K562 (cell line): Measurements from ENCODE around the gene NRROS. TPM values are rescaled to one million over a fixed set of nuclear protein-coding genes. Genes with fewer than 3 reads are reported as not detected.

Experiments used
- ATAC-seq: fragments of 200-7000 bp; cut with Tn5 transposase; 3 replicates; pipeline ENCODE4 v1.9.1; 2020; ENCODE audit warnings: moderate library complexity
- BruUV-seq: library from RNA; stranded (reverse); fragments of 400-500 nt; replicated peaks from 2 replicates; lab custom pipeline; 2021; lab: Mats Ljungman, UMichigan
- CTCF ChIA-PET: fragments of 300-600 bp; formaldehyde crosslinking; extraction: SDS; loops from one replicate; lab custom pipeline; 2021; ENCODE audit warnings: low intra/inter-chr PET ratio; lab: Yijun Ruan, JAX
- POLR2A ChIA-PET: fragments of 300-600, 350-650 bp; sonication (Branson Sonifier 250); formaldehyde crosslinking; extraction: SDS; loops from one replicate; lab custom pipeline; 2021; ENCODE audit warnings: antibody characterized with exemption, inconsistent platforms; lab: Yijun Ruan, JAX
- DNase-seq, 4 experiments: peaks; one replicate each; pipeline versions ENCODE4 v3.0.0 to v3.0.0-alpha.2; 2011 to 2018; ENCODE audit warnings: low spot score in 3 of 4, mixed read lengths in 3 of 4; ENCODE audit errors: extremely low read depth in 1 of 4
- FAIRE-seq: peaks from 2 replicates; lab custom pipeline; 2011; peaks lifted over from hg19 to GRCh38; lab: Jason Lieb, UNC
- H2AFZ ChIP-seq: 2 replicates; pipeline ENCODE4 v1.6.0; 2011; ENCODE audit warnings: low read depth, low read length, control low read depth, inconsistent platforms
- H3K27ac ChIP-seq: fragments of 200-600 bp; 3 replicates; pipeline ENCODE4 v1.8.0; 2011; ENCODE audit warnings: low read depth, mild to moderate bottlenecking, control low read depth, inconsistent platforms, low read length, moderate library complexity, mixed read lengths; ENCODE audit errors: extremely low read depth
- H3K27me3 ChIP-seq, 2 experiments: fragments of 300-600 bp in 1 of 2; 2 replicates in 1 of 2; 3 replicates in 1 of 2; pipeline versions ENCODE4 v1.6.0 to v1.8.0; 2011; ENCODE audit warnings: inconsistent platforms in 2 of 2, low read length in 2 of 2, mild to moderate bottlenecking in 1 of 2, mixed read lengths in 1 of 2, moderate library complexity in 1 of 2; ENCODE audit not compliant: control insufficient read depth in 2 of 2, insufficient read depth in 2 of 2
- H3K36me3 ChIP-seq: fragments of 300-600 bp; 3 replicates; pipeline ENCODE4 v1.8.0; 2011; ENCODE audit warnings: mild to moderate bottlenecking, low read length, inconsistent platforms; ENCODE audit not compliant: control insufficient read depth, insufficient read depth
- H3K4me1 ChIP-seq, 2 experiments: fragments of 200-600 bp in 1 of 2; replicated peaks in 1 of 2; 2 replicates in 1 of 2; 3 replicates in 1 of 2; pipeline versions ENCODE4 v1.5.1 to v1.8.0; 2011; ENCODE audit warnings: inconsistent platforms in 2 of 2, low read length in 2 of 2, mild to moderate bottlenecking in 1 of 2, mixed read lengths in 1 of 2, moderate library complexity in 1 of 2; ENCODE audit not compliant: control insufficient read depth in 2 of 2, insufficient read depth in 2 of 2
- H3K4me2 ChIP-seq: 2 replicates; pipeline ENCODE4 v1.6.1; 2011; ENCODE audit warnings: low read length, control low read depth, inconsistent platforms, mixed read lengths; ENCODE audit not compliant: insufficient read depth
- H3K4me3 ChIP-seq: fragments of 200-600 bp; sonication (generic), shearing (Covaris generic); 2 replicates; pipeline ENCODE4 v1.5.1; 2016; ENCODE audit warnings: control low read depth, inconsistent platforms
- H3K79me2 ChIP-seq: fragments of 200-600 bp; 3 replicates; pipeline ENCODE4 v1.8.0; 2011; ENCODE audit warnings: low read length, inconsistent platforms; ENCODE audit not compliant: control insufficient read depth, insufficient read depth
- H3K9ac ChIP-seq, 2 experiments: 2 replicates each; pipeline versions ENCODE4 v1.6.0 to v1.6.1; 2011; ENCODE audit warnings: low read depth in 2 of 2, low read length in 2 of 2, control low read depth in 1 of 2, inconsistent platforms in 1 of 2, mild to moderate bottlenecking in 1 of 2, mixed read lengths in 1 of 2; ENCODE audit not compliant: insufficient read depth in 1 of 2
- H3K9me1 ChIP-seq: one replicate; pipeline ENCODE4 v1.6.0; 2011; ENCODE audit warnings: inconsistent platforms, mild to moderate bottlenecking, low read length, moderate library complexity; ENCODE audit not compliant: control insufficient read depth, insufficient read depth
- H3K9me3 ChIP-seq: replicated peaks from 2 replicates; pipeline ENCODE4 v1.5.1; 2011; ENCODE audit warnings: low read depth, low read length, inconsistent platforms; ENCODE audit not compliant: control insufficient read depth, insufficient read depth
- H4K20me1 ChIP-seq: replicated peaks from 2 replicates; pipeline ENCODE4 v1.6.1; 2011; ENCODE audit warnings: low read length, inconsistent platforms, mixed read lengths; ENCODE audit not compliant: control insufficient read depth, insufficient read depth
- BCLAF1 ChIP-seq, 2 experiments: fragments of 450-650 bp in 1 of 2; IDR thresholded peaks; 2 replicates each; pipeline ENCODE4 v1.6.1; 2011 to 2017; ENCODE audit warnings: low read depth in 2 of 2, antibody characterized with exemption in 1 of 2, borderline replicate concordance in 1 of 2, low read length in 1 of 2, mild to moderate bottlenecking in 1 of 2, mixed read lengths in 1 of 2; ENCODE audit not compliant: control insufficient read depth in 1 of 2
- CREM ChIP-seq: IDR thresholded peaks from 2 replicates; pipeline ENCODE4 v1.6.1; 2014; ENCODE audit warnings: antibody characterized with exemption, low read depth
- ETS1 ChIP-seq: conservative IDR thresholded peaks from 2 replicates; pipeline ENCODE4 v1.6.1; 2011; ENCODE audit warnings: low read depth, mild to moderate bottlenecking, low read length; ENCODE audit not compliant: control insufficient read depth
- FOSL1 ChIP-seq: fragments of 200-800 bp; sonication (Bioruptor generic); conservative IDR thresholded peaks from 2 replicates; pipeline ENCODE4 v1.6.1; 2016; ENCODE audit warnings: missing genetic modification characterization, missing compliant biosample characterization
- HDAC3 ChIP-seq: fragments of 450-650 bp; IDR thresholded peaks from 2 replicates; pipeline ENCODE4 v1.6.1; 2018; ENCODE audit warnings: borderline replicate concordance, mild to moderate bottlenecking, moderate library complexity; ENCODE audit not compliant: partially characterized antibody
- ID3 ChIP-seq, 2 experiments: fragments of 250-450 bp in 1 of 2; fragments of 450-650 bp in 1 of 2; sonication (Bioruptor Pico) in 1 of 2; IDR thresholded peaks; 2 replicates each; pipeline versions ENCODE4 v1.6.1 to v1.8.0; 2016 to 2021; ENCODE audit warnings: mild to moderate bottlenecking in 2 of 2, moderate library complexity in 2 of 2, missing compliant biosample characterization in 1 of 2, missing genetic modification characterization in 1 of 2
- MAFF ChIP-seq: IDR thresholded peaks from 2 replicates; pipeline ENCODE4 v1.6.1; 2012; ENCODE audit warnings: low read length, improper control_type of control experiment
- MAFG ChIP-seq: fragments of 450-650 bp; conservative IDR thresholded peaks from 2 replicates; pipeline ENCODE4 v1.6.1; 2016; ENCODE audit warnings: missing genetic modification characterization, missing compliant biosample characterization
- NFE2 ChIP-seq: IDR thresholded peaks from 2 replicates; pipeline ENCODE4 v1.6.1; 2014; ENCODE audit warnings: antibody characterized with exemption, low read depth
- PKNOX1 ChIP-seq: fragments of 450-650 bp; IDR thresholded peaks from 2 replicates; pipeline ENCODE4 v1.6.1; 2016
- PML ChIP-seq: IDR thresholded peaks from 2 replicates; pipeline ENCODE4 v1.6.1; 2012; ENCODE audit warnings: low read length, inconsistent platforms
- YY1 ChIP-seq, 3 experiments: IDR thresholded peaks; 2 replicates each; pipeline ENCODE4 v1.6.1; 2011; ENCODE audit warnings: low read length in 2 of 3, mild to moderate bottlenecking in 2 of 3, moderate library complexity in 2 of 3, borderline replicate concordance in 1 of 3, control low read depth in 1 of 3, low read depth in 1 of 3; ENCODE audit not compliant: insufficient read depth in 3 of 3, insufficient replicate concordance in 2 of 3, control insufficient read depth in 1 of 3, insufficient read length in 1 of 3; ENCODE audit errors: extremely low read depth in 1 of 3
- ZNF175 ChIP-seq: fragments of 200-800 bp; sonication (Bioruptor generic); IDR thresholded peaks from 2 replicates; pipeline ENCODE4 v1.6.1; 2016; ENCODE audit warnings: low read depth, mild to moderate bottlenecking, missing genetic modification characterization, missing compliant biosample characterization
- ZNF589 ChIP-seq: fragments of 200-800 bp; sonication (Bioruptor generic); IDR thresholded peaks from 2 replicates; pipeline ENCODE4 v1.6.1; 2016; ENCODE audit warnings: low read depth, missing genetic modification characterization, missing compliant biosample characterization
- WGBS: fragments of 100-300 bp; shearing (Covaris generic); methylation state at CpG from one replicate; pipeline ENCODE4 v1.1.6; 2016; ENCODE audit warnings: low coverage, mixed read lengths; ENCODE audit not compliant: insufficient coverage; ENCODE audit errors: missing lambda C conversion rate; 5-methylcytosine and 5-hydroxymethylcytosine counted together
- in situ Hi-C: fragments of 300-500 bp; cut with MboI; formaldehyde crosslinking; loops from 4 replicates; pipeline ENCODE4 v1.15.0; 2018; ENCODE audit warnings: inconsistent platforms, mixed read lengths
- intact Hi-C: fragments of 100-400 bp; cut with micrococcal nuclease; formaldehyde crosslinking; loops from 2 replicates; pipeline ENCODE4 v1.14.2; 2022
- polyA plus RNA-seq, 8 experiments: library from polyadenylated mRNA; depleted of rRNA in 4 of 8; stranded (reverse) in 5 of 8; unstranded in 3 of 8; fragments of >200 nt; fragmentation: Nextera tagmentation in 2 of 8; fragmentation: Illumina TruSeq in 1 of 8; extraction: Ambion mirVana in 2 of 8; extraction: Trizol in 1 of 8; gene quantifications; 2 replicates each; pipeline versions ENCODE4 v1.2.1 to v1.2.3, GENCODE V29; 2011 to 2014; ENCODE audit warnings: inconsistent platforms in 1 of 8, missing spikeins in 1 of 8
- total RNA-seq, 7 experiments: library from RNA; depleted of rRNA in 6 of 7; stranded (reverse); fragments of >200 nt in 6 of 7; fragmentation: Illumina TruSeq in 2 of 7; extraction: Trizol in 2 of 7; gene quantifications; 2 replicates each; pipeline versions ENCODE4 v1.2.1 to v1.2.3, GENCODE V29; 2011 to 2021; ENCODE audit warnings: low replicate concordance in 1 of 7

The NRROS gene
- total and polyA plus RNA-seq, 9 of the 15 experiments (the other 6 are each of a cell fraction or from before 2014, with no cell fraction given) = 0.34 to 13.8 (median 3.8) TPM

- no TSS peak for BruUV-seq
- intact Hi-C loops (loop anchor here (1.0 to 2.0 kb wide), 3 partner anchors 22 to 63 kb away; partner anchors contain the start of genes FBXO45 and WDR53), in situ Hi-C loops (no loop called here)
- Histone ChIP-seq H3K9me1 (no peaks in the 10 kb centered on the region), H3K9ac (peak overlapping the region; percentile 95 to 98), H3K9me3 (no peaks in the 10 kb centered on the region), H4K20me1 (no peaks in the 10 kb centered on the region), H3K4me2 (peak overlapping the region; percentile 98), H3K27ac (peak overlapping the region; percentile 98), H3K4me1 (peaks cover 23 to 39% of the 10 kb centered on the region in 2 experiments), H2AFZ (peak overlapping the region; percentile 77), H3K79me2 (peaks cover 15% of the 10 kb centered on the region; the same call in 2 of the 3 replicates), H3K27me3 (no peaks in the 10 kb centered on the region), H3K36me3 (no peaks in the 10 kb centered on the region), H3K4me3 (peak overlapping the region; percentile 56)
- WGBS = 0% methylated on average over 5 of the region's 5 CpGs
- peak; percentile 32 to 58 (median 43) for DNase-seq
- peak; percentile 52 for FAIRE-seq
- ATAC-seq = peak; percentile 8; the same call in 2 of the 3 replicates
- POLR2A ChIA-PET = interaction anchor here (0.7 to 1.7 kb wide), 12 partner anchors 9 to 982 kb away, joined by 3 to 6 read pairs (median 3); partner anchors contain the start of genes FBXO45 and WDR53
- CTCF ChIA-PET = no interaction called here
- TF ChIP-seq FOSL1 (tag) = 0 out of 2 replicates have a peak, but pooled peaks have one; percentile 18
- no peak for TF ChIP-seq ETS1
- TF ChIP-seq BCLAF1 (IDR thresholded peaks at IDR 0.05; ENCODE audit: borderline replicate concordance in 1 of 2, control insufficient read depth in 1 of 2, low read depth in 2 of 2, low read length in 1 of 2) = no peak
- TF ChIP-seq ZNF589 (CRISPR knock-in tag) = peak; percentile 72; the same call in 1 of the 2 replicates
- TF ChIP-seq ID3 (CRISPR knock-in tag; IDR thresholded peaks at IDR 0.05) = no peak
- 0 out of 2 replicates have a peak, but pooled peaks have one; percentile 13 for TF ChIP-seq ID3 (tag; IDR thresholded peaks at IDR 0.05)
- 0 out of 2 replicates have a peak, but pooled peaks have one; percentile 5 for TF ChIP-seq CREM
- TF ChIP-seq ZNF175 (CRISPR knock-in tag) = peak; percentile 18; the same call in 1 of the 2 replicates
- TF ChIP-seq MAFG (tag) = peak; percentile 43; the same call in 1 of the 2 replicates
- no peak for TF ChIP-seq HDAC3
- peak; percentile 17; the same call in 1 of the 2 replicates for TF ChIP-seq PML
- TF ChIP-seq YY1 (IDR thresholded peaks at IDR 0.05; ENCODE audit: borderline replicate concordance in 1 of 3, control insufficient read depth in 1 of 3, extremely low read depth in 1 of 3, insufficient read depth in 3 of 3, insufficient read length in 1 of 3, insufficient replicate concordance in 2 of 3, low read depth in 1 of 3, low read length in 2 of 3) = peak in 1 of 3 experiments; percentile 3
- peak; percentile 25; the same call in 1 of the 2 replicates for TF ChIP-seq MAFF
- no peak for TF ChIP-seq PKNOX1
- TF ChIP-seq NFE2 = peak; percentile 79
Observed at GRCh38 chr3:196631682-196632045, 7.8 kb upstream of the NRROS start.
